Measurements from ENCODE around the gene CAMK2G. TPM values are rescaled to one million over a fixed set of nuclear protein-coding genes. Genes with fewer than 3 reads are reported as not detected.

The CAMK2G gene
- total RNA-seq, 4 donors from 2014 or later: 82.3 to 207 (median 155) TPM

DNA sequence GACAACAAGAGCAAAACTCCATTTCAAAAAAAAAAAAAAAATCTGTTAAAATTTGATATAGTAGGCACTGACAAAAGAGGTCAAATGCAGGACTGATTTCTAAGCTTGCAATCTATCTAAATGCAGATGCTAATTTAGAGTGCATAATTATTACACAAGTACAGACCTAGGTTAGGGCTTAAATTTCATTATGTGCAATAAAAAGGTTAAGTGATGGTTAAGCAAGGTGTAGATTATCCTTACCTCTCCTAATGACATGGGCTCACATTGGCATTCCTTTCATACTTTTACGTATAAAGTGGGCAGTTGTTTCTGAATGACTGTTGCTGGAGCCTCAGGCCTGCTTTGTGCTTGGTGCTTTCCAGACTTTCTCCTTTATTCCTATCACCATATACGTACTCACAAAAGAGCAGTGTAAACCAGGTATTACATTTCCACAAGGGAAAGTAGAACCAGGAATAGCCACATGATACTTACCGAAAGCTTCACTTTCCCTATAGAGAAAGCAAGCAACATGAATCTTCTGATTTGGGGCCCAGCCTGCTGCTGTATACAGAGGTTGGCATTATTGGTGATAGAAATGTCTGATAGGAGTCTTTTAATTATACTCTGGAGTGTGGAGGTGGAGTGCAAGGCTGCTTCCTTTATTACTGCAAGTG lies 94.7 kb downstream of the CAMK2G start:
- TF ChIP-seq POLR2A (IDR thresholded peaks at IDR 0.05) (no peak), POLR2AphosphoS5 (IDR thresholded peaks at IDR 0.05) (no peak), EP300 (IDR thresholded peaks at IDR 0.05) (no peak)
- TF ChIP-seq, protein P1, sequence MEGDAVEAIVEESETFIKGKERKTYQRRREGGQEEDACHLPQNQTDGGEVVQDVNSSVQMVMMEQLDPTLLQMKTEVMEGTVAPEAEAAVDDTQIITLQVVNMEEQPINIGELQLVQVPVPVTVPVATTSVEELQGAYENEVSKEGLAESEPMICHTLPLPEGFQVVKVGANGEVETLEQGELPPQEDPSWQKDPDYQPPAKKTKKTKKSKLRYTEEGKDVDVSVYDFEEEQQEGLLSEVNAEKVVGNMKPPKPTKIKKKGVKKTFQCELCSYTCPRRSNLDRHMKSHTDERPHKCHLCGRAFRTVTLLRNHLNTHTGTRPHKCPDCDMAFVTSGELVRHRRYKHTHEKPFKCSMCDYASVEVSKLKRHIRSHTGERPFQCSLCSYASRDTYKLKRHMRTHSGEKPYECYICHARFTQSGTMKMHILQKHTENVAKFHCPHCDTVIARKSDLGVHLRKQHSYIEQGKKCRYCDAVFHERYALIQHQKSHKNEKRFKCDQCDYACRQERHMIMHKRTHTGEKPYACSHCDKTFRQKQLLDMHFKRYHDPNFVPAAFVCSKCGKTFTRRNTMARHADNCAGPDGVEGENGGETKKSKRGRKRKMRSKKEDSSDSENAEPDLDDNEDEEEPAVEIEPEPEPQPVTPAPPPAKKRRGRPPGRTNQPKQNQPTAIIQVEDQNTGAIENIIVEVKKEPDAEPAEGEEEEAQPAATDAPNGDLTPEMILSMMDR (IDR thresholded peaks at IDR 0.05): no peak
- Histone ChIP-seq H3K4me3 (no peak overlapping the region), H3K27me3 (no peaks in the 10 kb centered on the region), H3K27ac (no peak overlapping the region), H3K4me1 (peaks cover 0 to 66% (median 27%) of the 10 kb centered on the region in 3 donors), H3K36me3 (peaks cover 0 to 50% of the 10 kb centered on the region in 2 donors), H3K9me3 (no peaks in the 10 kb centered on the region)
- no peak for ATAC-seq
- 59 to 65% methylated on average over 3 of the region's 3 CpGs for WGBS, 2 donors (ENCODE audit: low coverage in 1 of 2)

- Histone ChIP-seq H3K27ac (no peak overlapping the region), H3K9me3 (no peaks in the 10 kb centered on the region), H3K36me3 (peaks cover 0 to 50% of the 10 kb centered on the region in 2 donors), H3K4me1 (peaks cover 2 to 66% (median 34%) of the 10 kb centered on the region in 3 donors), H3K27me3 (no peaks in the 10 kb centered on the region), H3K4me3 (no peak overlapping the region)
- WGBS, 2 donors (ENCODE audit: low coverage in 1 of 2): 87 to 92% methylated on average over 2 to 5 of the region's 5 CpGs
- no peak for ATAC-seq
- TF ChIP-seq POLR2A (IDR thresholded peaks at IDR 0.05) (no peak), POLR2AphosphoS5 (IDR thresholded peaks at IDR 0.05) (no peak)
These were observed 95.3 kb downstream of the CAMK2G start for GRCh38 chr10:73779018-73779417.

- TF ChIP-seq, protein P1 (IDR thresholded peaks at IDR 0.05): no peak
- TF ChIP-seq EP300 (IDR thresholded peaks at IDR 0.05) (no peak), POLR2A (IDR thresholded peaks at IDR 0.05) (no peak), POLR2AphosphoS5 (IDR thresholded peaks at IDR 0.05) (no peak)
- H3K27me3 ChIP-seq: no peaks in the 10 kb centered on the region
- 16 to 27% methylated on average over 4 to 5 of the region's 5 CpGs for WGBS, 2 donors (ENCODE audit: low coverage in 1 of 2)
- H3K36me3 ChIP-seq: peaks cover 0 to 64% of the 10 kb centered on the region in 2 donors
- H3K9me3 ChIP-seq: no peaks in the 10 kb centered on the region
- ATAC-seq: no peak
- H3K4me1 ChIP-seq: peaks cover 2 to 51% (median 25%) of the 10 kb centered on the region in 3 donors
- H3K4me3 ChIP-seq: peak overlapping the region in 1 of 2 donors; percentile 94
- peak overlapping the region in 1 of 4 donors; percentile 25 for H3K27ac ChIP-seq
These were observed 99.7 kb downstream of the CAMK2G start for GRCh38 chr10:73774637-73775036.

DNA sequence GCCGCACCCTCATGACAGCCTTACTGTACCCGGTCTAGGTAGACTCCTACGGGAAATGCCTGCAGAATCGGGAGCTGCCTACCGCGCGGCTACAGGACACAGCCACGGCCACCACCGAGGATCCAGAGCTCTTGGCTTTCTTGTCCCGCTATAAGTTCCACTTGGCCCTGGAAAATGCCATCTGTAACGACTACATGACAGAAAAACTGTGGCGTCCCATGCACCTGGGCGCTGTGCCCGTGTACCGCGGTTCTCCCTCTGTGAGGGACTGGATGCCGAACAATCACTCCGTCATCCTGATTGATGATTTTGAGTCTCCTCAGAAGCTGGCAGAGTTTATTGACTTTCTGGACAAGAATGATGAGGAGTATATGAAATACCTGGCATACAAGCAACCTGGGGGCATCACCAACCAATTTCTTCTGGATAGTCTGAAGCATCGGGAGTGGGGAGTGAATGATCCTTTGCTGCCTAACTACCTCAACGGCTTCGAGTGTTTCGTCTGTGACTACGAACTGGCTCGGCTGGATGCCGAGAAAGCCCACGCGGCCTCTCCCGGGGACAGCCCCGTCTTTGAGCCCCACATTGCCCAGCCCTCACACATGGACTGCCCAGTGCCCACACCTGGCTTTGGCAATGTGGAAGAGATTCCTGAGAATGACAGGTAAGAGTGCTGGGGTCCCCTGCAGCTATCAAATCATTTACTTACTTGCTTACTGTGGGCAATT lies 101.0 kb downstream of the CAMK2G start:
- 0% methylated on average over 11 of the region's 29 CpGs; no CpG with 5 or more reads in 1 of the 2 donors for WGBS, 2 donors (ENCODE audit: low coverage in 1 of 2)
- no peaks in the 10 kb centered on the region for H3K9me3 ChIP-seq
- H3K4me1 ChIP-seq: peaks cover 2 to 50% (median 25%) of the 10 kb centered on the region in 3 donors
- TF ChIP-seq POLR2AphosphoS5 (IDR thresholded peaks at IDR 0.05) (no peak), EP300 (IDR thresholded peaks at IDR 0.05) (no peak), POLR2A (IDR thresholded peaks at IDR 0.05) (no peak)
- TF ChIP-seq, protein P1 (IDR thresholded peaks at IDR 0.05): no peak
- peaks cover 0 to 64% of the 10 kb centered on the region in 2 donors for H3K36me3 ChIP-seq
- H3K27ac ChIP-seq: peak overlapping the region; percentile 86 to 99 (median 98)
- no peaks in the 10 kb centered on the region for H3K27me3 ChIP-seq
- no peak for ATAC-seq
- peak overlapping the region; percentile 74 to 94 for H3K4me3 ChIP-seq

DNA sequence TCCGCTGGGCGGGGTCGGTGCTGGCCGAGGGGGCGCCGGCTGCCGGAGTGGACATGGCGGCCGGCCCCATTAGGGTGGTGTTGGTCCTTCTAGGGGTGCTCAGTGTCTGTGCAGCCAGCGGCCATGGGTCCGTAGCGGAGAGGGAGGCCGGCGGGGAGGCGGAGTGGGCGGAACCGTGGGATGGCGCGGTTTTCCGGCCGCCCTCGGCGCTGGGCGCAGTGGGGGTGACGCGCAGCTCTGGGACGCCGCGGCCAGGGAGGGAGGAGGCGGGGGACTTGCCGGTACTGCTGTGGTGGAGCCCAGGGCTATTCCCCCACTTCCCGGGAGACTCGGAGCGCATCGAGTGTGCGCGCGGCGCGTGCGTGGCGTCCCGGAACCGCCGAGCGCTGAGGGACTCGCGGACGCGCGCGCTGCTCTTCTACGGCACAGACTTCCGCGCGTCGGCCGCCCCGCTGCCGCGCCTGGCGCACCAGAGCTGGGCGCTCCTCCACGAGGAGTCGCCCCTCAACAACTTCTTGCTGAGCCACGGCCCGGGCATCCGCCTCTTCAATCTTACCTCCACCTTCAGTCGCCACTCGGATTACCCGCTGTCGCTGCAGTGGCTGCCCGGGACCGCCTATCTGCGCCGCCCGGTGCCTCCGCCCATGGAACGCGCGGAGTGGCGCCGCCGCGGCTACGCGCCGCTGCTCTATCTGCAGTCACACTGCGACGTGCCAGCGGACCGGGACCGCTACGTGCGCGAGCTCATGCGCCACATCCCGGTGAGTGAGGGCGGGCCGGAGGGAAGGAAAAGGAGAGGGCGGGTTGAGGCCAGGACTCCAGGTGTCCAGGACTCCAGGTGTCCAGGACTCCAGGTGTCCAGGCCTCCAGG lies 101.8 kb downstream of the CAMK2G start:
- Histone ChIP-seq H3K9me3 (no peaks in the 10 kb centered on the region), H3K4me1 (peaks cover 2 to 47% (median 25%) of the 10 kb centered on the region in 3 donors), H3K27ac (peak overlapping the region; percentile 86 to 99 (median 98)), H3K4me3 (peak overlapping the region; percentile 74 to 94), H3K27me3 (no peaks in the 10 kb centered on the region), H3K36me3 (peaks cover 0 to 64% of the 10 kb centered on the region in 2 donors)
- TF ChIP-seq EP300 (IDR thresholded peaks at IDR 0.05): no peak
- TF ChIP-seq POLR2AphosphoS5 (IDR thresholded peaks at IDR 0.05): peak; percentile 89
- TF ChIP-seq POLR2A (IDR thresholded peaks at IDR 0.05): peak; percentile 69 to 70
- TF ChIP-seq, protein P1 (IDR thresholded peaks at IDR 0.05): peak in 2 of 4 experiments; percentile 20 to 55
- no CpG with 5 or more reads among the region's 101 CpGs for WGBS, 2 donors (ENCODE audit: low coverage in 1 of 2)
- ATAC-seq: peak; percentile 89
